ENCODE data around the gene MYO5B. TPM values are rescaled to one million over a fixed set of nuclear protein-coding genes. Genes with fewer than 3 reads are reported as not detected.

Gene MYO5B
- total RNA-seq, 1 donor from 2014 or later = 0.27 TPM

GRCh38 chr18:49934457-49934856 lies 260.5 kb downstream of the MYO5B start:
- intact Hi-C loops (cut with micrococcal nuclease) = no loop called here

- intact Hi-C loops (cut with micrococcal nuclease) = no loop called here
These were observed 261.3 kb downstream of the MYO5B start for GRCh38 chr18:49933530-49934128.

GRCh38 chr18:49931760-49932159 lies 263.2 kb downstream of the MYO5B start:
- intact Hi-C loops (cut with micrococcal nuclease) = no loop called here

GRCh38 chr18:49931179-49931578 lies 263.8 kb downstream of the MYO5B start:
- intact Hi-C loops (cut with micrococcal nuclease) = no loop called here

GRCh38 chr18:49926106-49926745 lies 268.7 kb downstream of the MYO5B start:
- intact Hi-C loops (cut with micrococcal nuclease) = no loop called here

- intact Hi-C loops (cut with micrococcal nuclease) = no loop called here
These were observed 270.5 kb downstream of the MYO5B start for GRCh38 chr18:49924293-49924983.

- intact Hi-C loops (cut with micrococcal nuclease) = no loop called here
These were observed 272.7 kb downstream of the MYO5B start for GRCh38 chr18:49922228-49922627.

- intact Hi-C loops (cut with micrococcal nuclease) = no loop called here
These were observed 273.5 kb downstream of the MYO5B start for GRCh38 chr18:49921318-49921985.

GRCh38 chr18:49920731-49921130 lies 274.2 kb downstream of the MYO5B start:
- intact Hi-C loops (cut with micrococcal nuclease) = no loop called here

- intact Hi-C loops (cut with micrococcal nuclease) = no loop called here
These were observed 277.2 kb downstream of the MYO5B start for GRCh38 chr18:49917742-49918141.

- intact Hi-C loops (cut with micrococcal nuclease) = no loop called here
These were observed 279.6 kb downstream of the MYO5B start for GRCh38 chr18:49915352-49915751.

GRCh38 chr18:49913221-49913620 lies 281.7 kb downstream of the MYO5B start:
- intact Hi-C loops (cut with micrococcal nuclease) = no loop called here

- intact Hi-C loops (cut with micrococcal nuclease) = no loop called here
These were observed 283.5 kb downstream of the MYO5B start for GRCh38 chr18:49911427-49911826.

GRCh38 chr18:49910986-49911385 lies 284.0 kb downstream of the MYO5B start:
- intact Hi-C loops (cut with micrococcal nuclease) = no loop called here

- intact Hi-C loops (cut with micrococcal nuclease) = no loop called here
These were observed 284.9 kb downstream of the MYO5B start for GRCh38 chr18:49910019-49910418.

GRCh38 chr18:49907346-49907929 lies 287.5 kb downstream of the MYO5B start:
- intact Hi-C loops (cut with micrococcal nuclease) = no loop called here

- intact Hi-C loops (cut with micrococcal nuclease) = no loop called here
These were observed 289.2 kb downstream of the MYO5B start for GRCh38 chr18:49905771-49906170.

- intact Hi-C loops (cut with micrococcal nuclease) = no loop called here
These were observed 289.9 kb downstream of the MYO5B start for GRCh38 chr18:49904871-49905555.

GRCh38 chr18:49901862-49902340 lies 293.0 kb downstream of the MYO5B start:
- intact Hi-C loops (cut with micrococcal nuclease) = no loop called here

- intact Hi-C loops (cut with micrococcal nuclease) = loop anchor here (2.0 kb wide), 1 partner anchor 87 kb away; the partner anchor contains the start of gene ACAA2
These were observed 295.2 kb downstream of the MYO5B start for GRCh38 chr18:49899657-49900330.
